Measurements from ENCODE around the gene PDAP1. TPM values are rescaled to one million over a fixed set of nuclear protein-coding genes. Genes with fewer than 3 reads are reported as not detected.

The PDAP1 gene
- total RNA-seq, 1 experiment from 2014 or later: 200 TPM

DNA sequence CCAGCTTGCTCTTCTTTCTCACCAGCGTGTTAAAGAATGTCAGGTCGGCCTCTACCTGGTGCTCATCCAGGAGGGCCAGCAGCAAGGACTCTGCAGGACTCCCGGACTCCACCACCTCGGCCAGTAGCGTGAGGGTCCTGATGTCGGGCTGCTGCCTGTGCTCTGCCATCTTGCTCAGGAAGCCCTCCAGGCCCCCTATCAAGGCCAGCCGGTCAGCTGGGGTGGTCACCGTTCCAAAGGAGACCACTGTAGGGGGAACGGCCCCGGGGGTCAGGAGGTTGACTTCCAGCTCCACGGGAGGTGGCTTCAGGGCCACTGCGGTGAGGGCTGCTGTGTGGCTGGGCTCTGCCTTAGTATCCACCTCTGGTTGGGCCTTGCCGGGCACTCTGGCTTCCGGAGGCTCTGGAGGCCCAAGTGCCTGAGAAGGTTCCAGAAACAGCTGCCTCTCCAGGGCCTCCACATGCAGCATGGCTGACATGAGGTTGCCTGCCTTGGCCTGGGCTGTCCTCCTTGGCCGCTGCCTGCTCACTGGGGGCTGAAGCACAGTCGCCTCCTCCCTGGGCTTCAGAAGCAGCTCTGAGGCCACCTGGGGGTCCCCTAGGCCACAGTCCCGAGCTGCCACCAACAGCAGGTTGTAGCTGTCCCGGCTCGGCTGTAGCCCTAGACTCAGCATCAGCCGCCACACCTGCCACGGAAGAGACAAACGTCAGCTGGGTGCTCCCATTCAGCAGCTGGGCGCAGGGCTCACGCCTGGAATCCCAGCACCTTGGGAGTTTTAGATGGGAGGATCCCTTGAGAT, 16.7 kb upstream of the PDAP1 start:
- H3K36me3 ChIP-seq (ENCODE audit: control insufficient read depth in 1 of 2, insufficient read depth in 2 of 2, low read length in 2 of 2): peaks cover 22 to 28% of the 10 kb centered on the region in 2 experiments; a peak in 3 of 4 replicates
- RAD21 ChIA-PET (ENCODE audit: low non-redundant PET in 1 of 2, low total read pairs in 2 of 2, uncharacterized antibody in 2 of 2, unreplicated experiment in 2 of 2): no interaction called here
- H3K4me1 ChIP-seq (ENCODE audit: control insufficient read depth in 1 of 2, insufficient read depth in 2 of 2, low read length in 2 of 2): no peaks in the 10 kb centered on the region
- H3K9me3 ChIP-seq (ENCODE audit: control insufficient read depth in 1 of 2, insufficient read depth in 1 of 2, low read depth in 1 of 2, low read length in 2 of 2): no peaks in the 10 kb centered on the region
- POLR2A ChIA-PET: no interaction called here
- H3K9me2 ChIP-seq (ENCODE audit: insufficient read depth): no peaks in the 10 kb centered on the region
- no peak overlapping the region for H2AFZ ChIP-seq (ENCODE audit: low read depth, low read length, poor library complexity, severe bottlenecking)
- intact Hi-C loops (cut with micrococcal nuclease): no loop called here
- BruUV-seq (replicated peaks): no TSS peak
- TF ChIP-seq ZNF274 (IDR thresholded peaks at IDR 0.05; ENCODE audit: low read depth, low read length) (no peak), ZFX (IDR thresholded peaks at IDR 0.05) (no peak), CEBPB (IDR thresholded peaks at IDR 0.05; ENCODE audit: low read depth) (no peak)
- H3K9ac ChIP-seq (ENCODE audit: low read length): no peak overlapping the region
- peaks cover 2% of the 10 kb centered on the region; the same call in 1 of the 2 replicates for H3K79me2 ChIP-seq (ENCODE audit: insufficient read depth, low read length)
- no peaks in the 10 kb centered on the region for H3K27me3 ChIP-seq (ENCODE audit: insufficient read depth, low read length)
- no peak overlapping the region for H3K4me3 ChIP-seq (replicated peaks in 1 of 2; ENCODE audit: low read depth in 1 of 2, low read length in 2 of 2)
- DNase-seq (ENCODE audit: low read depth, low spot score) (no peak), ATAC-seq (no peak; the same call in 1 of the 2 replicates)
- H4K20me1 ChIP-seq (ENCODE audit: insufficient read depth): no peaks in the 10 kb centered on the region
- CTCF ChIA-PET: no interaction called here
- H3K4me2 ChIP-seq (ENCODE audit: low read length): no peak overlapping the region
- H3K27ac ChIP-seq (ENCODE audit: low read depth, low read length): no peak overlapping the region

DNA sequence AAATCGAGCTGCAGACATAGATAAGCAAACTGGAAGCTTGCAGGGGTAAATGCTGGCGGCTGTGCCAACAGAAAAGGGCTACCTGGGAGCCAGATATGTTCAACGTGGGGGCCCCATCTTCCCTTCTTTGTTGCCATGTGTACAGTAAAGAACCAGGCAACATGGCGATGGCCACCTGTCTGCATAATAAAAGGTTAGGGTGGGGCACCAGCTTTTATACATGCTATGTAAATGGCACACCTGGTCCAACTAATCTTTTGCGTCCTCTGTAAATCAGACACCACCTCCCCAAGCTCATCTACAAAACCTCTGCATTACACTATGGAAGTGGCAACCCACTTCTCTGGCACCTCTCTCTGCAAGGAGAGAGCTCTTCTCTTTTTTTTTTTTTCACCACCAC, 14.2 kb upstream of the PDAP1 start:
- Histone ChIP-seq H3K27me3 (ENCODE audit: insufficient read depth, low read length) (no peaks in the 10 kb centered on the region), H4K20me1 (ENCODE audit: insufficient read depth) (no peaks in the 10 kb centered on the region), H2AFZ (ENCODE audit: low read depth, low read length, poor library complexity, severe bottlenecking) (no peak overlapping the region), H3K27ac (ENCODE audit: low read depth, low read length) (no peak overlapping the region; the same call in 1 of the 2 replicates), H3K4me2 (ENCODE audit: low read length) (no peak overlapping the region), H3K4me1 (ENCODE audit: control insufficient read depth in 1 of 2, insufficient read depth in 2 of 2, low read length in 2 of 2) (no peaks in the 10 kb centered on the region), H3K9me3 (ENCODE audit: control insufficient read depth in 1 of 2, insufficient read depth in 1 of 2, low read depth in 1 of 2, low read length in 2 of 2) (no peaks in the 10 kb centered on the region), H3K36me3 (ENCODE audit: control insufficient read depth in 1 of 2, insufficient read depth in 2 of 2, low read length in 2 of 2) (peaks cover 22 to 41% of the 10 kb centered on the region in 2 experiments; a peak in 3 of 4 replicates), H3K79me2 (ENCODE audit: insufficient read depth, low read length) (peaks cover 14% of the 10 kb centered on the region; the same call in 1 of the 2 replicates), H3K4me3 (replicated peaks in 1 of 2; ENCODE audit: low read depth in 1 of 2, low read length in 2 of 2) (no peak overlapping the region), H3K9me2 (ENCODE audit: insufficient read depth) (no peaks in the 10 kb centered on the region), H3K9ac (ENCODE audit: low read length) (no peak overlapping the region)
- ChIA-PET RAD21 (ENCODE audit: low non-redundant PET in 1 of 2, low total read pairs in 2 of 2, uncharacterized antibody in 2 of 2, unreplicated experiment in 2 of 2) (no interaction called here), CTCF (no interaction called here), POLR2A (interaction anchor here (0.9 to 1.7 kb wide), 2 partner anchors 9 to 14 kb away, joined by 3 to 4 read pairs; partner anchors contain the start of genes BUD31 and PDAP1)
- no peak for DNase-seq (ENCODE audit: low read depth, low spot score)
- no TSS peak for BruUV-seq (replicated peaks)
- intact Hi-C loops (cut with micrococcal nuclease): no loop called here
- no peak for ATAC-seq
- TF ChIP-seq POLR2AphosphoS5 (IDR thresholded peaks at IDR 0.05; ENCODE audit: low read depth, low read length) (no peak), CEBPB (IDR thresholded peaks at IDR 0.05; ENCODE audit: low read depth) (no peak)
- TF ChIP-seq, protein P1, sequence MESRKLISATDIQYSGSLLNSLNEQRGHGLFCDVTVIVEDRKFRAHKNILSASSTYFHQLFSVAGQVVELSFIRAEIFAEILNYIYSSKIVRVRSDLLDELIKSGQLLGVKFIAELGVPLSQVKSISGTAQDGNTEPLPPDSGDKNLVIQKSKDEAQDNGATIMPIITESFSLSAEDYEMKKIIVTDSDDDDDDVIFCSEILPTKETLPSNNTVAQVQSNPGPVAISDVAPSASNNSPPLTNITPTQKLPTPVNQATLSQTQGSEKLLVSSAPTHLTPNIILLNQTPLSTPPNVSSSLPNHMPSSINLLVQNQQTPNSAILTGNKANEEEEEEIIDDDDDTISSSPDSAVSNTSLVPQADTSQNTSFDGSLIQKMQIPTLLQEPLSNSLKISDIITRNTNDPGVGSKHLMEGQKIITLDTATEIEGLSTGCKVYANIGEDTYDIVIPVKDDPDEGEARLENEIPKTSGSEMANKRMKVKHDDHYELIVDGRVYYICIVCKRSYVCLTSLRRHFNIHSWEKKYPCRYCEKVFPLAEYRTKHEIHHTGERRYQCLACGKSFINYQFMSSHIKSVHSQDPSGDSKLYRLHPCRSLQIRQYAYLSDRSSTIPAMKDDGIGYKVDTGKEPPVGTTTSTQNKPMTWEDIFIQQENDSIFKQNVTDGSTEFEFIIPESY (IDR thresholded peaks at IDR 0.05; ENCODE audit: extremely low read depth, insufficient replicate concordance, low read length): no peak
